OCI-M2 (cell line): ENCODE measurements around the gene VWA7.

Source experiments
- DNase-seq: peaks from one replicate; lab custom pipeline; 2025; ENCODE audit not compliant: unreplicated experiment; lab: John Stamatoyannopoulos, UW

VWA7 gene

GRCh38 chr6:31758281-31758680, 18.8 kb downstream of the VWA7 start:
- DNase-seq = no peak

GRCh38 chr6:31752739-31753319, 24.3 kb downstream of the VWA7 start:
- DNase-seq = no peak

- DNase-seq = no peak
These were observed 26.6 kb downstream of the VWA7 start for GRCh38 chr6:31750411-31751022.

GRCh38 chr6:31749301-31750036, 27.7 kb downstream of the VWA7 start:
- no peak for DNase-seq

- DNase-seq = no peak
These were observed 32.7 kb downstream of the VWA7 start for GRCh38 chr6:31744422-31744821.

GRCh38 chr6:31742894-31743293, 34.2 kb downstream of the VWA7 start:
- DNase-seq = no peak

- DNase-seq = no peak
These were observed 35.3 kb downstream of the VWA7 start for GRCh38 chr6:31741815-31742214.

GRCh38 chr6:31740397-31741223, 36.5 kb downstream of the VWA7 start:
- no peak for DNase-seq

- peak; percentile 98 for DNase-seq
These were observed 37.3 kb downstream of the VWA7 start, which contains the start of gene MSH5 for GRCh38 chr6:31739639-31740396. TSS of gene MSH5 (plus strand) at chr6:31740005. CDS start at chr6:31740467, 462 bp downstream.

GRCh38 chr6:31737991-31738979, 38.8 kb downstream of the VWA7 start:
- DNase-seq = peak; percentile 62

GRCh38 chr6:31737315-31737990, 39.7 kb downstream of the VWA7 start:
- peak; percentile 57 for DNase-seq

GRCh38 chr6:31736768-31737314, 40.3 kb downstream of the VWA7 start:
- DNase-seq = no peak

- DNase-seq = peak; percentile 75
These were observed 40.9 kb downstream of the VWA7 start, which contains the start of gene CLIC1 for GRCh38 chr6:31736021-31736767. TSS of gene CLIC1 (minus strand) at chr6:31736530. CDS start at chr6:31736300, 230 bp downstream.

GRCh38 chr6:31734821-31735406, 42.2 kb downstream of the VWA7 start:
- no peak for DNase-seq

- DNase-seq = no peak
These were observed 42.8 kb downstream of the VWA7 start for GRCh38 chr6:31734247-31734820.

- DNase-seq = no peak
These were observed 43.4 kb downstream of the VWA7 start for GRCh38 chr6:31733734-31734133.

- DNase-seq = no peak
These were observed 45.1 kb downstream of the VWA7 start for GRCh38 chr6:31732029-31732428.
